GM21723 (cell line): ENCODE measurements around the gene TK2.

Experiments
- ATAC-seq: cut with Tn5 transposase; IDR thresholded peaks from one replicate; pipeline ENCODE4 v1.9.1; 2021; ENCODE audit warnings: mild to moderate bottlenecking, moderate library complexity; ENCODE audit not compliant: unreplicated experiment

The TK2 gene

DNA sequence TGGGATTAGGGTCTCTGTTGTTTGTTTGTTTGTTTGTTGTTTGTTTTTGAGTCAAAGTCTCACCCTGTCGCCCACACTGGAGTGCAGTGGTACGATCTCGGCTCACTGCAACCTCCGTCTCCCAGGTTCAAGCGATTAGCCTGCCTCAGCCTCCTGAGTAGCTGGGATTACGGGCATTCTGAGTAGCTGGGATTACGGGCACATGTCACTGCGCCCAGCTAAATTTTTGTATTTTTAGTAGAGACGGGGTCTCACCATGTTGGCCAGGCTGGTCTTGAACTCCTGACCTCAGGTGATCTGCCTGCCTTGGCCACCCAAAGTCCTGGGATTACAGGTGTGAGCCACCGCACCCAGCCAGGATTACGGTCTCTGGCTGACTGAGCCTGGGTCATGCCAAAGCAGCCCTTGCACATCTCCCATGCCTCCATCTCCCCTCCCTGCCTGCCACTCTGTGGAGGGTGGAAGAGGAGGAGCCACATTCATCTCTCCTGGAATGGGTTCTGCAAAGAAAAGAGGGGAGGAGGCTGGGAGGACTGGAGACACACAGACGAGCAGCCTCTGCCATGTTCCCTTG is 63.6 kb downstream of the TK2 start:
- ATAC-seq, result no peak

DNA sequence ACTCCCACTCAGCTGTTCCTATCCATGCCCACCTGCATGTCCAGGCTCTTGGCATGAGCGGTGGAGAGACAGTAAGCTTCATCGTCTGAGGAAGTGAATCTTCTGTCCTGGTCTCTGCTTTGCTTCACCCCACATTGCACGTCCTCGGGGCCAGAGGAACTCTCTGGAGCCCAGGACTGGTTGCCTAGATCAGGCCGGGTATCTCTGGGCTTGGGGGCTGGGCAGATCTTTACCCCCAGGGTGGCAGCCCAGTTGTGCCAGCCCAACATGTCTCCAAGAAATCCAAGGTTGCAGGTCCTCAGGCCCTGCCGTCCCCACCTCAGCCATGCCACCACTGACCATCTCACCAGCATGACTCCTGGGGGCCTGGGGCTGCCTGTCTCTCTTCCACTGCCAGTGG is 64.5 kb downstream of the TK2 start:
- no peak for ATAC-seq

DNA sequence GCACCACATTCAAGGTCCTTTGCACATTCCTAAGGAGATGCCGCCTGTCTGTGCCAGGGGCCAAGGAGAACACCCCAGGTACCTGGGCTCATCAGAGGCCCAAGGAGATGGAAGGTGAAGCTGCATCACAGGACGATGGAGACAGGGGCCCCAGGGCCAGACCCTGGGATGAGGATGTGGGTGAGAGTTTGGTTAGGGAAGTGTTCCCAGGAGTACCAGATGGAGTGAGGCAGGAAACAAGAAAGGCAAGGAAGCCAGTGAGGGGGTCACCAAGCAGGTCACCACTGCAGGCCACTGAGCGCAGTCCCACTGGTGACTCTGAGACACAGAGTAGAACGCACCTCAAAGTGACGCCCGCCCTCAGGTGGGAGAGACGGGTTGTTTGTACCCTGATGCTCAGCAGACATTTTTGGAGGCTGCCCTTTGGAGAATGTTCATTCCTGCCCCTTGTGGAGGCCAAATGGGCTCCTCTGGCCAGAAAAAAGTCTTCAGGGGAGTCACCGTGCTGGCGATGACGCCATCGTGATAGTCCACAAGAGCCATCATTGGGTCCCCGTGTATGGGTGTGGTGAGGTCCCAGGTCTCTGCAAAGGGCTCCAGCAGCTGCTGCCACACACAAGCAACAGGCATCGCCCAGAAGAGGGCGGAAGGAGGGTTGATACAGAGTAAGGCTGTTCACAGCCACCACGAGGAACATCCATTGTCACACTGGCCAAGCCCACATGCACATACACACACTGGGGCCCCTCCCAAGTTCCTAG is 65.3 kb downstream of the TK2 start:
- no peak for ATAC-seq

DNA sequence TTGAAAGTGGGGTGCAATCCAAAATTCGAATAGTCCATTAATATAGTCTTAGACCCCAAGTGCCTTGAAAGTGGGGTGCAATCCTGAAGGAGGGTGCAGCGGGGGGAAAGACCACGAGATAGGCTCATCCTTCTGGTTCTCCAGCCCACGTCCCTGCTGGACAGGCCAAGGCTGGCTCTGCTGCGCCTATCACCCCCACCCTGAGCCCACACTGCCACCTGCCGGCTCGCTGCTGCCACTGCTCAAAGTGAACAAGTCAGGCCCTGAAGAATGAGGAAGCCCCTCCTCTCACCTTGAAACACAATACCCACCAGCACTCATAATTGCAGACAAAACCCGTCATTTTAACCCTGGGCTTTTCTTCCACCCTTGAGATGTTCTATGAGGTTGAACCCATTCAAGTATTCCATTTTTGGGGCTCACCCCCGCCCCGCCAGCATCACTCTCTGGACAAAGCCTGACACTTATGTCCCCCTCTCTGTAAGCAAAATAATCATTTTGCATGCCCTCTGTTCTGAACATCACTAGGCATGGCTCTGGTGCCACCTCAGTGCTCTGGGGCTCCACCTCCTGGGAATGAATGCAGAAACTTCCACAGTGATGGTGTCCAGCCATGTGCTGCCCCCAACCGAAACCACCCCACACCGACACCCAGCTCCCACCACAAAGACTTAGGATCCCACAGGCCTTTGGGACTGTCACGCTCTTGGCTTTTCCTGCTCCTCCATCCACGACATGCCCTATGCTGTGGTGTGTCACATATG is 66.1 kb downstream of the TK2 start:
- no peak for ATAC-seq

DNA sequence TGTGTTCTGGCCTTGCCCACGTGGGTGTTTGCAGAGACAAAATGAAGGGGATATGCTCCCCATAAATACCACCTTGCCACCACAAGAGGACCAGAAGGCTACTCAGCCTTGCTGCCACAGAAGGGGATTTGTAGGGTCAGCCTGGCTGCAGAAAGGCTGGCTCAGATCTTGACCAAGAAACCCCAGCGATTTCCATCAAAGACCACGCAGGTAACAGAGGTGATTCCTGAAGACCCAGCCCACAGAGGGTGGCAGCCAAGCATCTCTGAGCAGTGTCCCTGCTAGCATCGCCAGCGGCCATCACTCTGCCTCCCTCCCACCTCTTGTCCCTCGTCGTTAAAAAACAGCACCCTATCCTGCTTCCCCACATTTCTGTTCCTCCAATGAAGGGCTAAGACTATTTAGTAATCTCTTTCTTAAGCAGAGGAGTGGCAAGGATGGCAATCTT is 68.0 kb downstream of the TK2 start:
- no peak for ATAC-seq

GRCh38 chr16:66481081-66481942 is 68.6 kb downstream of the TK2 start:
- no peak for ATAC-seq

GRCh38 chr16:66480265-66481080 is 69.4 kb downstream of the TK2 start:
- ATAC-seq, result no peak

DNA sequence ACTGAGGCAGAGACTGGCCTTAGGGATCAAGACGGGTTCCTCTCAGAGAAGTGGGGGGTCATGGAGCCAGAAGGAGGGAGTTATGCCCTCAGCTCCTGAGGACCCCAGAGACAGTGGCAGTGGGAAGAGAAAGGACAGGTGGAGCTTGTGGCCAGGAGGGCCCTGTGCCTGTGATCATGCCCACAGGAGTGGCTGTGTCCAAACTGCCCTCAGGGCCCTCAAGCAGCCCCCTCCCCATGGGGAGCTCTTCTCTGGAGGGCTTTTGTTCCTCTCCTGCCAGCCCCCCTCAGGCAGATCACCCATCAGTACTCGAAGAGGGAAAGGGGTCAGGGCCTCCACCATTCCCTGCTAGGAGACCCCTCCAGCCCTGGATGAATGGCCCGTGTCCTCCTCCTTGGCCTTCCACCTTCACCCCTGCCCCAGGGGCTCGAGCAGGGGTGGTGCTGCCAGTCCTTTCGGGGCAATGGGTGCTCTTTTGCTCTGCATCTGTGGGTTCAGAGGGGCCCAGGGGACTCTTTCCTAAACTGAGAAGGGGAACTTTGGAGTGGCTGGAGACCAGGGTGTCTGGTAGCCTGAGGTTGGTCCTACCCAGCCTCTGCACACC is 70.2 kb downstream of the TK2 start:
- no peak for ATAC-seq

DNA sequence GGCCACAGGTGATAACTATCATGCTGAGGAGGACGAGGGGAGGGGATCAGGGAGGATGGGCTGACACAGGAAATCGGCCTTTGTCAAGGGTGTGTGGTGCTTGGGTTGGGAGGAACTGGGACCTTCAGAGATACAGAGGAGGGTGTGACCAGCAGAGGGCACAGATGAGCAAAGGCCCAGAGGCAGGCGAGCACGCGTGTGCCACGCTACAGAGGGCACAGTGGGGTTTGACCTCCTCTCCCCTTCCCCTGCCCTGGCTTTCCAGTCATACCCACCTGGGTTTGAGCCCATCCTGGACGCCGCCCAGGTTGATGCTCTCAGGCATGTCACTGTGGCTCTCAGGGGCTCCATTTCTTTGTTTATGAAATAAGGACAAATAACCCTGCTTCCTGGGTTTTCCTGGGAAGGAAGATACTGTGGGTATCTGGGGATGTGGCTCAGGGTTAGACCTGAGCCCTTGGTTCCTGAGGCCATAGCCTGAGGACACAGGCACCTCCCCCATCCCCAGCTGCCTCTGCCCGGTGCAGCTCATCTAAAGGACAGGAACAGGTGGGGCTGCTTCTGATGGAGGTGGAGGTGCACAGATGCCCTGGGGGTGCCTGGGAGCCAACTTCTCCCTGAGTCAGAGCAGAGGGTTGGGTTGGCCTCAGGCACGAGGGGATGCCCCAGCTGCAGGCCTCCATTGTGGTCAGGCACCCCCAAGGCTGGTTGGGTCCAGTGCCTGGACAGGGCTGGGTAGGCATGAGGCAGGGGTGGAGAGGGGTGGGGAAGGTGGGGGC is 71.0 kb downstream of the TK2 start:
- ATAC-seq, result peak; percentile 71

- no peak for ATAC-seq
Observed at GRCh38 chr16:66477028-66477515, 72.8 kb downstream of the TK2 start.

GRCh38 chr16:66476328-66477027 is 73.4 kb downstream of the TK2 start:
- no peak for ATAC-seq

DNA sequence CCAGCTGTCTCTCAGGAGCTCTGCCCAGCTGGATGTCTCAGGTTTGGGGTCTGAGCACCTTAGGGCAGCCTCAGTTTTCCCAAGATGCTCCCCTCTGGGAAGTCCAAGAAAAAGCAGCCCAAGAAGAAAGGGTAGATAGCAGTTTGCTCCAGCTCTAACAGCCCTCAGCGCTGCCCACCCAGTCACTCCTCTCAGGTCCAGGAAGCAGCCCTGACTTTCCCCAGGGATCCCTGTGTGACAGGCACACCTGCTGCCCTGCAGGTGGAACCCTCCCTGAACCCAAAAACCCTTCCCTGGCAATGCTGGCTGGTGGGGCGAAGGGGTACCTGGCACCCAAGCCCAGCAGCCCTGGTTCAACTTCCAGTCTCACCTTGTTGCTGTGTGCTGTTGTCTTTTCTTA is 74.7 kb downstream of the TK2 start:
- ATAC-seq, result no peak

DNA sequence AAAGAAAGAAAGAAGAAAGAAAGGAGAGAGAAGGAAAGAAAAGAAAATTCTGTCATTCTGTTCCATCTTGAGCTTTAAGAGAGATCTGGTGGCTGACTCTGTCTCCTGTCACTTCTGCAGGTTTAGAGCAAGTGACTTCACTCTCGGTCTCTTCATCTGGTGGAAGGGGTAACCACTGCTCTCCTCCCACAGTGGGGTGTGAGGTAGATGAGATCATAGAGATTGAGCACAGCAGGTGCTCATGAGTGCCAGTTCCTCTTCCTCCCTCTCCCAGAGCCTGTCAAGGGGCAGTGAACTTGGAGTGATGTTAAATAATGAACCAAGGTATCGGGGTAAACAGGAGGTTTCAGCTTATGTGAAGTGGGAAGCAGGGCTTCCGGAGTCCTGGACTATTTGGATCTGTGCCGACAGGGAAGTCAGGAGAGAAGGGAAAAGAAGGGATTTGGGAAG is 75.1 kb downstream of the TK2 start:
- ATAC-seq, result peak; percentile 90

DNA sequence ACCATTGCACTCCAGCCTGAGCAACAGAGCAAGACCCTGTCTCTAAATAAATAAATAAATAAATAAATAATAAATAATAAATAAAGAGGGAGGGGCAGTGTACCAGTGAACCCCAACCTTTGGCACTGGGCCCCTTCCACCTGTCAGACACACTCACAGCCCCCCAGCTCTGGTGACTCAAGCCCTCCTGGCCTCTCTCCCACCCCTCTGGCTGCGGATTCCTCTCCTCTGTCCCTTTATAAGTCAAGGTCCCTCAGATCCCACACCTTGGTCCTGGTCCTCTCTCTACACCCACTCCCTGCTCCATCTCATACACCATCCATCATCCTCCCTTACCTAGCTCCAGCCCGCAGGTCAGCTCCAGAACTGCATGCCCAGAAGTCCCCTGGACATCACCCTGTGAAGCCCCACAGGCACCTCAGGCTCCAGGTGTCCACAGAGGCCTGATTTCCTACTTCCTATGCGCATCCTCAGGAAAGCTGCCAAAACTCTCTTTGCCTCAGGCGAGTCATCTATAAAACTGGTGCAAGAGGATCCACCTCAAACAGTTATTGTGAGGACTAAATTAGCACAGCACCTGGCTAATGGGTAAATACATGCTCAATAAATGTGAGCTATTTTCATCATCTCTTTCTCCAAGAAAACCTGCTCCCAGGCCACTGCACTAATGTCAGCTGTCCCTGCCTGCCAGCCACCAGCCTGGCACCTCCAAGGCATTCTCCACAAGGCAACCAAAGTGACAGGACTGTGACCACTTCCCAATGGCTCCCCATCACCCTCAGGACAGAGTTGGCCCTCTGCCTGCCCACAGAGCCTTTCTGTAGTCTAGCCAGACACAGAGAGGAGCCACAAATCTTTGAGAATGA is 76.0 kb downstream of the TK2 start:
- ATAC-seq, result no peak

DNA sequence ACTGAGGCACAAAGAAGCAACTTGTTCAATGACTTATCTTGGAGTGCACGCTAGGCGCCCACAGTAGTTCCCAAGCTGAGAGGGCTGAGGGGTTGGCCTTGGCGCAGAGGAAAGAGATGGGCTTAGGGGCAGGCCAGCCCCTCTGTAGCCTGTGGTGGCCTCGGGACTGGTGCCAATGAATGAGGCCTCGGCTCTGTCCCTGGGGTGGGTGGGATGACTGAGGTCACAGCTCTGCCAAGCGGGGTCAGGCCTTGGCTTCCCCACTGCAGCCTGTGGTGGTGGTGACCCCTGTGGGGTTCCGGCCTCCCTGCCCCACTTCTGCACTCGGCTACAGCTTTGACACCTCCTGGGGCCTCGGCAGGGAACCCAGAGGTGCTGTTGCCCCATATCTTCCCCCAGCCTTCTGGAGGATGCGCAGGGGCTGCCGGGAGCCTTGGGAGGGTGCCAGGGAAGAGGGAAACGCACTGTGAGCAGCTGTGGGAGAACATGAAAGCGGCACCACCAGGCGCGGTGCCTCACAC is 76.8 kb downstream of the TK2 start:
- ATAC-seq, result no peak

DNA sequence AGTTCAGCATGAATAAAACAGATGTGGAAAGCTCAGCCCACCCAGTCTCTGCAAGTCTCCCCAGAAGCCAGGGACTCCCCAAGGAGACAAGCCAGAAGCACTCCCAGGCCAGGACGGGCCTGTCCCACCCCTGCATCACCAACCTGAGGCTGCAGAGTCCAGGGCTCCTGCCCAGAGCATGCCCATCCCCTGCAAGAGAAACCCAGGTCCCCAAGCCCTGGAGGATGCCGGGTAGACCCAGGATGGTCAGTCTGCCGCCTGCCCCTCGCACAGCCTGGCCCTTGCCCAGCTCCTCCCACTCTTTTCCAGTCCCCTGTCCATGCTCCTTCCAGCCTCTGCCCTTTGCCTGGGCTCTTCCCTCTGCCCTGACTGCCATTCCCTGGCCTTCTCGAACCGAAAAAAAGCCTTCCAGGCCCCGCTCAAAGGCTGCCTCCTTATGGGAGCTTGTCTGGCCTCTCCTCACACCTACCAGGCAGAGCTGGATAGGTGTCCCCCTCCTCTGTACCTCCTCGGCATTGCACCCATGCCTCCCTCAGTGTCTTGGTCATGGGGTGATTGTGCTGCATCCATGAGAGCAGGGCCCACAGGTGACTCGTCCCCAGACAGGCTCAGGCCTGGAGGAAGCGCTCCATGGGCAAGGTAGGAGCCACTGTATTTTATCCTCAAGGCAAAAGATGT is 78.1 kb downstream of the TK2 start:
- no peak for ATAC-seq
